CD4-positive, alpha-beta T cell (primary cell): ENCODE data around the gene ITGAX. TPM values are rescaled to one million over a fixed set of nuclear protein-coding genes. Genes with fewer than 3 reads are reported as not detected.

ENCODE experiments used
- ATAC-seq: fragments of 200-7000 bp; cut with Tn5 transposase; one replicate; pipeline ENCODE4 v1.10.0; 2022; ENCODE audit warnings: mild to moderate bottlenecking; ENCODE audit not compliant: poor library complexity
- CTCF ChIA-PET: fragments of 350-600 bp; sonication (Branson Sonifier 250); formaldehyde crosslinking; loops from one replicate; lab custom pipeline; 2021; ENCODE audit warnings: antibody characterized with exemption, inconsistent platforms; lab: Charles Lee
- POLR2A ChIA-PET: fragments of 350-600 bp; sonication (Branson Sonifier 250); formaldehyde crosslinking; loops from one replicate; lab custom pipeline; 2021; ENCODE audit warnings: antibody characterized with exemption, inconsistent platforms; lab: Charles Lee
- DNase-seq, 14 experiments: peaks; one replicate each; pipeline ENCODE4 v3.0.0-alpha.2; 2013 to 2020; ENCODE audit warnings: mixed read lengths in 2 of 14
- H3K27ac ChIP-seq, 2 donors: one replicate each; pipeline versions ENCODE4 v1.5.1 to v1.7.0; 2013; ENCODE audit warnings: low read length in 2 of 2, low read depth in 1 of 2, mild to moderate bottlenecking in 1 of 2
- H3K27me3 ChIP-seq, 2 experiments: 1 replicate in 1 of 2; 2 replicates in 1 of 2; pipeline versions ENCODE4 v1.6.1 to v1.7.0; 2013; ENCODE audit warnings: low read length in 2 of 2, control low read depth in 1 of 2, mild to moderate bottlenecking in 1 of 2, moderate library complexity in 1 of 2; ENCODE audit not compliant: insufficient read depth in 2 of 2, control insufficient read depth in 1 of 2
- H3K36me3 ChIP-seq: one replicate; pipeline ENCODE4 v1.6.1; 2013; ENCODE audit warnings: low read length, control low read depth; ENCODE audit not compliant: insufficient read depth
- H3K4me1 ChIP-seq: one replicate; pipeline ENCODE4 v1.6.1; 2013; ENCODE audit warnings: low read length, control low read depth; ENCODE audit not compliant: insufficient read depth
- H3K4me3 ChIP-seq: one replicate; pipeline ENCODE4 v1.5.1; 2013; ENCODE audit warnings: mild to moderate bottlenecking, low read length, moderate library complexity
- H3K9me3 ChIP-seq, 2 experiments: 1 replicate in 1 of 2; 2 replicates in 1 of 2; pipeline versions ENCODE4 v1.6.1 to v1.7.0; 2013; ENCODE audit warnings: low read length in 2 of 2, mild to moderate bottlenecking in 2 of 2, control low read depth in 1 of 2, moderate library complexity in 1 of 2; ENCODE audit not compliant: control insufficient read depth in 1 of 2, insufficient read depth in 1 of 2
- H3K27ac Mint-ChIP-seq: one replicate; pipeline ENCODE4 v1.8.0; 2020; ENCODE audit warnings: mixed read lengths
- H3K27me3 Mint-ChIP-seq: one replicate; pipeline ENCODE4 v1.8.0; 2021; ENCODE audit warnings: mixed read lengths
- H3K36me3 Mint-ChIP-seq: one replicate; pipeline ENCODE4 v1.8.0; 2021; ENCODE audit warnings: low read depth, mixed read lengths
- H3K4me1 Mint-ChIP-seq: one replicate; pipeline ENCODE4 v1.8.0; 2021; ENCODE audit warnings: low read depth, mixed read lengths
- H3K4me3 Mint-ChIP-seq: one replicate; pipeline ENCODE4 v1.8.0; 2020; ENCODE audit warnings: mild to moderate bottlenecking, mixed read lengths
- H3K9me3 Mint-ChIP-seq: one replicate; pipeline ENCODE4 v1.8.0; 2020; ENCODE audit warnings: mixed read lengths
- CTCF ChIP-seq: fragments of 200-600 bp; IDR thresholded peaks from one replicate; pipeline ENCODE4 v1.8.0; 2022; ENCODE audit warnings: antibody characterized with exemption, mild to moderate bottlenecking
- intact Hi-C, 2 experiments: fragments of 100-400 bp; cut with DNase I in 1 of 2; cut with micrococcal nuclease in 1 of 2; formaldehyde crosslinking; loops; one replicate each; pipeline versions ENCODE4 v1.15.1 to v1.9.0; 2023 to 2025; cut with DNase I, micrococcal nuclease
- total RNA-seq, 174 experiments: library from RNA in 2 of 174; stranded (reverse) in 2 of 174; gene quantifications; one replicate each; pipeline ENCODE4 v1.2.3 and lab custom pipeline; 2021 to 2026

Gene ITGAX
- total RNA-seq, 2 experiments from 2014 or later: 5.5 to 6.0 TPM

- Mint-ChIP-seq H3K27ac (no peak overlapping the region), H3K9me3 (peaks cover 2% of the 10 kb centered on the region), H3K4me3 (no peak overlapping the region), H3K36me3 (no peaks in the 10 kb centered on the region), H3K27me3 (peaks cover 6% of the 10 kb centered on the region), H3K4me1 (no peaks in the 10 kb centered on the region)
- no peak for TF ChIP-seq CTCF
- no peaks in the 10 kb centered on the region for H3K36me3 ChIP-seq
- CTCF ChIA-PET: interaction anchor here (0.5 to 0.6 kb wide), 2 partner anchors 9 to 71 kb away, joined by 3 read pairs; no protein-coding TSS in a partner anchor
- intact Hi-C loops: no loop called here
- no peak overlapping the region for H3K27ac ChIP-seq
- peak in 1 of 14 experiments; percentile 23 for DNase-seq
- H3K9me3 ChIP-seq: peaks cover 6 to 7% of the 10 kb centered on the region in 2 experiments
- peaks cover 1% of the 10 kb centered on the region for H3K4me1 ChIP-seq
- H3K4me3 ChIP-seq: no peak overlapping the region
- POLR2A ChIA-PET: no interaction called here
- H3K27me3 ChIP-seq: no peaks in the 10 kb centered on the region
- ATAC-seq: no peak
Observed at GRCh38 chr16:31377210-31377903, 22.4 kb downstream of the ITGAX start.

GRCh38 chr16:31380201-31380600, 25.2 kb downstream of the ITGAX start:
- intact Hi-C loops: loop anchor here in 1 of 2 experiments (5.0 kb wide), 2 partner anchors 393 to 487 kb away; partner anchors contain the start of gene HSD3B7
- CTCF ChIA-PET: no interaction called here

More at GRCh38 chr16:31380201-31380600, 25.2 kb downstream of the ITGAX start:
- Histone ChIP-seq H3K9me3 (peaks cover 1 to 4% of the 10 kb centered on the region in 2 experiments), H3K27ac (no peak overlapping the region), H3K4me3 (no peak overlapping the region), H3K4me1 (peaks cover 4% of the 10 kb centered on the region), H3K36me3 (no peaks in the 10 kb centered on the region), H3K27me3 (peaks cover 0 to 4% of the 10 kb centered on the region in 2 experiments)
- Mint-ChIP-seq H3K9me3 (peaks cover 1% of the 10 kb centered on the region), H3K36me3 (no peaks in the 10 kb centered on the region), H3K27me3 (peaks cover 13% of the 10 kb centered on the region), H3K27ac (no peak overlapping the region), H3K4me1 (no peaks in the 10 kb centered on the region), H3K4me3 (no peak overlapping the region)
- no peak for TF ChIP-seq CTCF
- POLR2A ChIA-PET: no interaction called here
- no peak for DNase-seq
- no peak for ATAC-seq
